CD4-positive, alpha-beta T cell treated with Interleukin-10 for 1 hour (primary cell): ENCODE data around the gene GKN2.

Experiments used
- DNase-seq: peaks from one replicate; pipeline ENCODE4 v3.0.0-alpha.2; 2020

The GKN2 gene

GRCh38 chr2:68952887-68953521, at the start of gene GKN2:
Gene GKN2, minus strand, starts transcription at chr2:68952893. Its CDS starts 32 bp downstream, at chr2:68952861.
- no peak for DNase-seq

- no peak for DNase-seq
Observed at GRCh38 chr2:69001879-69002278, 49.2 kb upstream of the GKN2 start.

- no peak for DNase-seq
Observed at GRCh38 chr2:68997401-68997800, 44.7 kb upstream of the GKN2 start.

GRCh38 chr2:68995916-68996315, 43.2 kb upstream of the GKN2 start:
- DNase-seq = no peak

- DNase-seq = no peak
Observed at GRCh38 chr2:68994864-68995263, 42.2 kb upstream of the GKN2 start.

GRCh38 chr2:68993660-68994059, 41.0 kb upstream of the GKN2 start:
- DNase-seq = no peak

GRCh38 chr2:68992933-68993332, 40.2 kb upstream of the GKN2 start:
- no peak for DNase-seq

GRCh38 chr2:68992341-68992740, 39.6 kb upstream of the GKN2 start:
- DNase-seq = no peak

- no peak for DNase-seq
Observed at GRCh38 chr2:68989035-68989434, 36.3 kb upstream of the GKN2 start.

GRCh38 chr2:68987021-68987503, 34.4 kb upstream of the GKN2 start:
- DNase-seq = no peak

- DNase-seq = no peak
Observed at GRCh38 chr2:68980956-68981355, 28.3 kb upstream of the GKN2 start.

GRCh38 chr2:68978098-68978497, 25.4 kb upstream of the GKN2 start:
- no peak for DNase-seq

GRCh38 chr2:68977453-68977852, 24.8 kb upstream of the GKN2 start:
- no peak for DNase-seq

- DNase-seq = no peak
Observed at GRCh38 chr2:68975844-68976243, 23.2 kb upstream of the GKN2 start.

GRCh38 chr2:68974946-68975665, 22.4 kb upstream of the GKN2 start:
- no peak for DNase-seq

GRCh38 chr2:68974251-68974650, 21.6 kb upstream of the GKN2 start, which contains the start of gene GKN1:
Gene GKN1, plus strand, starts transcription at chr2:68974636. Its CDS starts 42 bp downstream, at chr2:68974678.
- DNase-seq = no peak

GRCh38 chr2:68971591-68972231, 19.0 kb upstream of the GKN2 start:
- no peak for DNase-seq

GRCh38 chr2:68970566-68971265, 18.0 kb upstream of the GKN2 start:
- no peak for DNase-seq

GRCh38 chr2:68969736-68970490, 17.2 kb upstream of the GKN2 start:
- DNase-seq = no peak

- no peak for DNase-seq
Observed at GRCh38 chr2:68968221-68968620, 15.5 kb upstream of the GKN2 start.

GRCh38 chr2:68964282-68964681, 11.6 kb upstream of the GKN2 start:
- no peak for DNase-seq

- no peak for DNase-seq
Observed at GRCh38 chr2:68961380-68961779, 8.7 kb upstream of the GKN2 start.

- DNase-seq = no peak
Observed at GRCh38 chr2:68959001-68959400, 6.3 kb upstream of the GKN2 start.
